CD4-positive, alpha-beta memory T cell (primary cell): ENCODE data around the gene HOXB1. TPM values are rescaled to one million over a fixed set of nuclear protein-coding genes. Genes with fewer than 3 reads are reported as not detected.

Experiments
- CTCF ChIA-PET: fragments of 350-600 bp; sonication (Branson Sonifier 250); formaldehyde crosslinking; loops from one replicate; lab custom pipeline; 2021; ENCODE audit warnings: inconsistent platforms; ENCODE audit not compliant: partially characterized antibody; lab: Charles Lee
- POLR2A ChIA-PET: fragments of 350-600 bp; sonication (Branson Sonifier 250); formaldehyde crosslinking; loops from one replicate; lab custom pipeline; 2021; ENCODE audit not compliant: partially characterized antibody; lab: Charles Lee
- DNase-seq, 5 donors: peaks; one replicate each; pipeline versions ENCODE4 v3.0.0 to v3.0.0-alpha.2; 2020 to 2022; ENCODE audit warnings: mixed read lengths in 1 of 5
- H3K27ac ChIP-seq: one replicate; pipeline ENCODE4 v1.7.0; 2013; ENCODE audit warnings: low read depth, low read length
- H3K27me3 ChIP-seq: 2 replicates; pipeline ENCODE4 v1.7.0; 2013; ENCODE audit warnings: mild to moderate bottlenecking, low read length, moderate library complexity; ENCODE audit not compliant: insufficient read depth
- H3K36me3 ChIP-seq: 2 replicates; pipeline ENCODE4 v1.7.0; 2013; ENCODE audit warnings: mild to moderate bottlenecking, low read length, moderate library complexity; ENCODE audit not compliant: insufficient read depth
- H3K4me1 ChIP-seq: 2 replicates; pipeline ENCODE4 v1.7.0; 2013; ENCODE audit warnings: mild to moderate bottlenecking, low read length, moderate library complexity; ENCODE audit not compliant: insufficient read depth
- H3K4me3 ChIP-seq, 2 donors: one replicate each; pipeline ENCODE4 v1.7.0; 2013; ENCODE audit warnings: low read length in 2 of 2, mild to moderate bottlenecking in 1 of 2
- H3K9me3 ChIP-seq, 2 donors: one replicate each; pipeline ENCODE4 v1.7.0; 2013; ENCODE audit warnings: low read length in 2 of 2, control low read depth in 1 of 2; ENCODE audit not compliant: control insufficient read depth in 1 of 2
- H3K27ac Mint-ChIP-seq, 7 donors: one replicate each; pipeline ENCODE4 v1.8.0; 2020 to 2021; ENCODE audit warnings: mixed read lengths in 7 of 7, mild to moderate bottlenecking in 6 of 7, inconsistent platforms in 3 of 7, moderate library complexity in 3 of 7
- H3K27me3 Mint-ChIP-seq, 2 donors: one replicate each; pipeline ENCODE4 v1.8.0; 2020 to 2021; ENCODE audit warnings: mixed read lengths in 2 of 2
- H3K36me3 Mint-ChIP-seq, 2 donors: one replicate each; pipeline ENCODE4 v1.8.0; 2020 to 2021; ENCODE audit warnings: mixed read lengths in 2 of 2, inconsistent platforms in 1 of 2, mild to moderate bottlenecking in 1 of 2
- H3K4me1 Mint-ChIP-seq, 4 donors: one replicate each; pipeline ENCODE4 v1.8.0; 2020 to 2021; ENCODE audit warnings: mixed read lengths in 4 of 4, mild to moderate bottlenecking in 1 of 4
- H3K4me3 Mint-ChIP-seq, 8 donors: one replicate each; pipeline ENCODE4 v1.8.0; 2020 to 2021; ENCODE audit warnings: mixed read lengths in 8 of 8, mild to moderate bottlenecking in 7 of 8, moderate library complexity in 6 of 8, inconsistent platforms in 3 of 8
- H3K9me3 Mint-ChIP-seq, 8 donors: one replicate each; pipeline ENCODE4 v1.8.0; 2020 to 2021; ENCODE audit warnings: mixed read lengths in 8 of 8, mild to moderate bottlenecking in 5 of 8, inconsistent platforms in 3 of 8, moderate library complexity in 1 of 8
- intact Hi-C: fragments of 100-400 bp; cut with micrococcal nuclease; formaldehyde crosslinking; loops from one replicate; pipeline ENCODE4 v1.15.1; 2023
- polyA plus RNA-seq, 2 donors: library from polyadenylated mRNA; unstranded; fragments of 300-500 nt; fragmentation: Illumina TruSeq; gene quantifications; one replicate each; pipeline ENCODE4 v1.2.3, GENCODE V29; 2021
- total RNA-seq, 2 experiments: library from RNA; stranded (reverse); gene quantifications; one replicate each; pipeline ENCODE4 v1.2.3, GENCODE V29; 2021

The HOXB1 gene
- total and polyA plus RNA-seq, 4 experiments from 2014 or later: not detected

DNA sequence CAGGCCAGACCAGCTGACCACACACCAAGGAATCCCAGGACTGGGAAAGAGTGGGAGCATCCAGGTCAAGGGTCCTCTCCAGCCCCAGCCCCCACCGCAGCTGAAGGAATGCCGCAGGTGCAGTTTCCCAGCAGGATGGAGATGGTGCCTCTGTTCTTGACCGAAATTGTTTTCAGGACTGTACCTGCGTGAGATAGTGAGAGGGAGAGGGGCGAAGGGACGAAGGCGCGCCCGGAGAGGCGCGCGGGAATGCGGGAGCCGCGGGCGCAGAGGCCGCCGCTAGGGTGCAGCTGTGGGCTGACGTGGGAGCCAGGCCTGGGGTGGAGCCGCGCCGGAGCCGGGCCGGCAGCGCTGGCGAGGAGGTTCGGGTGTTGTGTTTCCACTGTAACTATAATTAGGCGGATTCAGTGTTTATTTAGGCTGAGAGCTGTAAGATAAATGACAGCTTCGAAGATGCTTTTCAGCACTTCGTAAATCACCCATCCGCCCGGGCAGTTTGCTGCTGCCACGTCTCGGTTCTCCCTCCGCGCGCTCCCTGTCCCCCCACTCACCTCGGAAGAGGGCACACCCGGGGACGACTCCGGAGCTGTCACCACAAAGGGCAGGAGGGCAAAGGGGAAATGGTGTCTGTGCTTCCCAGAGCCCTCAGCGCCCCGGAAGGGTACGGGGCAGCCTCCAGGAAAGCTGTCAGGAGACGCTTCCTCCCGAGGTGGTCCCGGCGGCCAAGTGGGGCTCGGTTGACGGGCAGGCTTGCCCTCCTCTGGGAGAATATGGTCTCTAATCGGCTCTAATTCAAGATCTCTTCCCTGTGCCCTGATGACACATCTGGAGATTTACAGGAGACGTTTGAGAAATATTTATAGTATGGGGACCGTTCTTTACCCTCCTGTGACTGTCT, 38.2 kb downstream of the HOXB1 start:
- peak overlapping the region; percentile 35 to 76 (median 56) for H3K4me3 Mint-ChIP-seq
- Histone ChIP-seq H3K4me1 (peaks cover 22% of the 10 kb centered on the region), H3K27ac (no peak overlapping the region), H3K4me3 (peak overlapping the region in 1 of 2 donors; percentile 38), H3K36me3 (no peaks in the 10 kb centered on the region), H3K27me3 (no peaks in the 10 kb centered on the region), H3K9me3 (no peaks in the 10 kb centered on the region)
- no peak overlapping the region for H3K27ac Mint-ChIP-seq
- ChIA-PET CTCF (interaction anchor here (0.7 to 3.4 kb wide), 29 partner anchors 9 to 238 kb away, joined by 3 to 46 read pairs (median 4); partner anchors contain the start of genes HOXB3 and HOXB5), POLR2A (interaction anchor here (1.0 to 2.1 kb wide), 8 partner anchors 18 to 100 kb away, joined by 3 to 11 read pairs (median 6); no protein-coding TSS in a partner anchor)
- intact Hi-C loops: loop anchor here (1.0 to 5.0 kb wide), 2 partner anchors 50 to 102 kb away; no protein-coding TSS in a partner anchor
- H3K36me3 Mint-ChIP-seq: no peaks in the 10 kb centered on the region
- H3K9me3 Mint-ChIP-seq: no peaks in the 10 kb centered on the region
- peaks cover 1 to 6% of the 10 kb centered on the region in 2 donors for H3K27me3 Mint-ChIP-seq
- peak; percentile 54 to 63 (median 58) for DNase-seq
- H3K4me1 Mint-ChIP-seq: peaks cover 6 to 21% (median 11%) of the 10 kb centered on the region in 4 donors

GRCh38 chr17:48491527-48492273, 39.1 kb downstream of the HOXB1 start:
- H3K36me3 Mint-ChIP-seq: no peaks in the 10 kb centered on the region
- peak overlapping the region; percentile 35 to 69 (median 58) for H3K4me3 Mint-ChIP-seq
- H3K36me3 ChIP-seq: no peaks in the 10 kb centered on the region
- peaks cover 6 to 21% (median 14%) of the 10 kb centered on the region in 4 donors for H3K4me1 Mint-ChIP-seq
- intact Hi-C loops: loop anchor here (1.0 to 5.0 kb wide), 2 partner anchors 51 to 103 kb away; no protein-coding TSS in a partner anchor
- H3K27ac ChIP-seq: no peak overlapping the region
- DNase-seq: no peak
- peaks cover 22% of the 10 kb centered on the region for H3K4me1 ChIP-seq
- no peaks in the 10 kb centered on the region for H3K9me3 Mint-ChIP-seq
- H3K27ac Mint-ChIP-seq: peak overlapping the region in 1 of 7 donors; percentile 52
- H3K4me3 ChIP-seq: no peak overlapping the region
- peaks cover 1 to 6% of the 10 kb centered on the region in 2 donors for H3K27me3 Mint-ChIP-seq
- ChIA-PET POLR2A (interaction anchor here (1.0 to 2.1 kb wide), 5 partner anchors 50 to 91 kb away, joined by 3 to 11 read pairs (median 5); no protein-coding TSS in a partner anchor), CTCF (interaction anchor here (0.7 to 3.4 kb wide), 19 partner anchors 9 to 235 kb away, joined by 3 to 46 read pairs (median 6); partner anchors contain the start of genes HOXB3 and HOXB5)
- H3K27me3 ChIP-seq: no peaks in the 10 kb centered on the region
- no peaks in the 10 kb centered on the region for H3K9me3 ChIP-seq

- no peak for DNase-seq
- ChIA-PET CTCF (interaction anchor here (1.3 to 3.4 kb wide), 2 partner anchors 94 to 102 kb away, joined by 3 to 46 read pairs; partner anchors contain the start of genes HOXB3 and HOXB5), POLR2A (no interaction called here)
- Histone ChIP-seq H3K4me1 (peaks cover 22% of the 10 kb centered on the region), H3K36me3 (no peaks in the 10 kb centered on the region), H3K9me3 (no peaks in the 10 kb centered on the region), H3K27me3 (no peaks in the 10 kb centered on the region), H3K4me3 (no peak overlapping the region), H3K27ac (no peak overlapping the region)
- intact Hi-C loops: loop anchor here (5.0 kb wide), 1 partner anchor 52 kb away; no protein-coding TSS in a partner anchor
- Mint-ChIP-seq H3K4me1 (peaks cover 6 to 21% (median 14%) of the 10 kb centered on the region in 4 donors), H3K4me3 (no peak overlapping the region), H3K9me3 (no peaks in the 10 kb centered on the region), H3K27ac (no peak overlapping the region), H3K36me3 (no peaks in the 10 kb centered on the region), H3K27me3 (peaks cover 1 to 3% of the 10 kb centered on the region in 2 donors)
These were observed 40.3 kb downstream of the HOXB1 start for GRCh38 chr17:48490451-48490892.

- Mint-ChIP-seq H3K27me3 (peaks cover 1 to 3% of the 10 kb centered on the region in 2 donors), H3K4me3 (no peak overlapping the region)
- CTCF ChIA-PET: interaction anchor here (1.0 to 1.6 kb wide), 6 partner anchors 8 to 129 kb away, joined by 3 to 5 read pairs (median 4); no protein-coding TSS in a partner anchor
These were observed 41.0 kb downstream of the HOXB1 start for GRCh38 chr17:48489781-48490180.

GRCh38 chr17:48488548-48489106, 42.2 kb downstream of the HOXB1 start:
- H3K4me3 ChIP-seq: no peak overlapping the region
- ChIA-PET POLR2A (no interaction called here), CTCF (interaction anchor here (0.8 to 1.6 kb wide), 6 partner anchors 14 to 130 kb away, joined by 3 to 5 read pairs (median 4); partner anchors contain the start of gene HOXB5)
- H3K27me3 ChIP-seq: no peaks in the 10 kb centered on the region
- Mint-ChIP-seq H3K27ac (peak overlapping the region in 1 of 7 donors; percentile 13), H3K36me3 (no peaks in the 10 kb centered on the region), H3K27me3 (peaks cover 0 to 1% of the 10 kb centered on the region in 2 donors), H3K9me3 (no peaks in the 10 kb centered on the region), H3K4me1 (peaks cover 8 to 21% (median 14%) of the 10 kb centered on the region in 4 donors), H3K4me3 (peak overlapping the region in 1 of 8 donors; percentile 35)
- no peaks in the 10 kb centered on the region for H3K9me3 ChIP-seq
- H3K27ac ChIP-seq: no peak overlapping the region
- no peak for DNase-seq
- intact Hi-C loops: no loop called here
- peaks cover 25% of the 10 kb centered on the region for H3K4me1 ChIP-seq
- no peaks in the 10 kb centered on the region for H3K36me3 ChIP-seq

More at GRCh38 chr17:48489781-48490180, 41.0 kb downstream of the HOXB1 start:
- no peak overlapping the region for H3K27ac ChIP-seq
- no peaks in the 10 kb centered on the region for H3K36me3 Mint-ChIP-seq
- peaks cover 6 to 21% (median 14%) of the 10 kb centered on the region in 4 donors for H3K4me1 Mint-ChIP-seq
- no peaks in the 10 kb centered on the region for H3K27me3 ChIP-seq
- H3K27ac Mint-ChIP-seq: no peak overlapping the region
- POLR2A ChIA-PET: no interaction called here
- DNase-seq: no peak
- H3K4me1 ChIP-seq: peaks cover 22% of the 10 kb centered on the region
- H3K9me3 Mint-ChIP-seq: no peaks in the 10 kb centered on the region
- intact Hi-C loops: loop anchor here (5.0 kb wide), 1 partner anchor 53 kb away; no protein-coding TSS in a partner anchor
- H3K4me3 ChIP-seq: no peak overlapping the region
- H3K36me3 ChIP-seq: no peaks in the 10 kb centered on the region
- no peaks in the 10 kb centered on the region for H3K9me3 ChIP-seq

DNA sequence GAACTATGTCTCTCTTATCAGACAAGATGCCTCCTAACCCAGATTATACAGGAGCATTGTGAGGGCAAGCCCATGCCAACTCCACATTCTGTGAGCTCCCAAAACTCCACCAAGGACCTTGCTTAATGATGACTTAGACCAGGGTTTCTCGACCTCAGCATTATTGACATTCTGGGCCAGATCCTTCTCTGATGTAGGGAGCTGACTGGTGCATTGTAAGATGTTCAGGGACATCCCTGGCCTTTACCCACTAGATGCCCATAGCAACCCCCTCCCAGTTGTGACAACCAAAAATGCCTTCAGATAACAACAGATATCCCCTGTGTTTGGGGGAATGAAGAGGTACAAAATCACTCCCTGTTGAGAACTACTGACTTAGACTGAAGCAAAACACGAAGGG, 43.6 kb downstream of the HOXB1 start:
- H3K27me3 Mint-ChIP-seq: peaks cover 0 to 1% of the 10 kb centered on the region in 2 donors
- H3K4me1 Mint-ChIP-seq: peaks cover 12 to 29% (median 20%) of the 10 kb centered on the region in 4 donors
- no peak overlapping the region for H3K27ac Mint-ChIP-seq
- intact Hi-C loops: no loop called here
- H3K9me3 ChIP-seq: no peaks in the 10 kb centered on the region
- no peaks in the 10 kb centered on the region for H3K9me3 Mint-ChIP-seq
- no peak overlapping the region for H3K4me3 Mint-ChIP-seq
- peaks cover 23% of the 10 kb centered on the region for H3K4me1 ChIP-seq
- H3K36me3 Mint-ChIP-seq: no peaks in the 10 kb centered on the region
- ChIA-PET CTCF (interaction anchor here (1.3 kb wide), 1 partner anchor 106 kb away, joined by 3 read pairs; the partner anchor contains the start of gene HOXB5), POLR2A (no interaction called here)
- H3K27ac ChIP-seq: no peak overlapping the region
- H3K36me3 ChIP-seq: no peaks in the 10 kb centered on the region
- H3K27me3 ChIP-seq: no peaks in the 10 kb centered on the region
- no peak overlapping the region for H3K4me3 ChIP-seq
- no peak for DNase-seq
